H1 (cell line): ENCODE data around the gene SPINK14. TPM values are rescaled to one million over a fixed set of nuclear protein-coding genes. Genes with fewer than 3 reads are reported as not detected.

Experiments
- CTCF ChIA-PET: fragments of 300-600 bp; sonication (Branson Sonifier 250); formaldehyde crosslinking; loops from one replicate; lab custom pipeline; 2021; ENCODE audit not compliant: partially characterized antibody; lab: Charles Lee
- POLR2A ChIA-PET: fragments of 300-600 bp; sonication (Branson Sonifier 250); formaldehyde crosslinking; loops from one replicate; lab custom pipeline; 2021; ENCODE audit warnings: inconsistent platforms; ENCODE audit not compliant: partially characterized antibody; lab: Charles Lee
- DNase-seq, 2 experiments: peaks; one replicate each; pipeline versions ENCODE4 v3.0.0 to v3.0.0-alpha.2; 2010 to 2022; ENCODE audit warnings: low spot score in 2 of 2, low read depth in 1 of 2, mixed read lengths in 1 of 2
- FAIRE-seq: peaks from 2 replicates; lab custom pipeline; 2011; peaks lifted over from hg19 to GRCh38; lab: Jason Lieb, UNC
- H2AFZ ChIP-seq: 2 replicates; pipeline ENCODE4 v1.8.1; 2012; ENCODE audit warnings: low read length, inconsistent platforms
- H2AK5ac ChIP-seq: 2 replicates; pipeline ENCODE4 v1.6.1; 2013; ENCODE audit warnings: low read depth, low read length
- H2BK120ac ChIP-seq: replicated peaks from 2 replicates; pipeline ENCODE3; 2013; ENCODE audit warnings: low read depth, low read length, inconsistent platforms
- H2BK12ac ChIP-seq: 2 replicates; pipeline ENCODE4 v1.6.1; 2013; ENCODE audit warnings: low read depth, low read length
- H2BK15ac ChIP-seq: 2 replicates; pipeline ENCODE4 v1.6.1; 2013; ENCODE audit warnings: low read length
- H2BK20ac ChIP-seq: 2 replicates; pipeline ENCODE4 v1.6.1; 2013; ENCODE audit warnings: low read length
- H2BK5ac ChIP-seq: 2 replicates; pipeline ENCODE4 v1.6.1; 2013; ENCODE audit warnings: low read depth, low read length
- H3K14ac ChIP-seq: 2 replicates; pipeline ENCODE4 v1.6.1; 2013; ENCODE audit warnings: inconsistent platforms; ENCODE audit not compliant: insufficient read length
- H3K18ac ChIP-seq: 2 replicates; pipeline ENCODE4 v1.6.1; 2013; ENCODE audit warnings: low read length; ENCODE audit errors: extremely low read depth
- H3K23ac ChIP-seq: 2 replicates; pipeline ENCODE4 v1.6.1; 2013; ENCODE audit warnings: inconsistent platforms; ENCODE audit not compliant: insufficient read length
- H3K23me2 ChIP-seq: 2 replicates; pipeline ENCODE4 v1.6.1; 2013; ENCODE audit warnings: low read depth, low read length
- H3K27ac ChIP-seq: 2 replicates; pipeline ENCODE4 v1.6.1; 2011; ENCODE audit warnings: low read depth, low read length, inconsistent platforms
- H3K27me3 ChIP-seq, 4 experiments: replicated peaks in 1 of 4; 1 replicate in 1 of 4; 2 replicates in 3 of 4; pipeline versions ENCODE4 v1.6.1 to v1.8.1; 2011 to 2013; ENCODE audit warnings: low read length in 3 of 4, mild to moderate bottlenecking in 3 of 4, inconsistent platforms in 2 of 4, mixed read lengths in 2 of 4, moderate library complexity in 1 of 4; ENCODE audit not compliant: control insufficient read depth in 3 of 4, insufficient read depth in 3 of 4; ENCODE audit errors: extremely low read depth in 1 of 4
- H3K36me3 ChIP-seq, 4 experiments: 2 replicates each; pipeline versions ENCODE4 v1.6.1 to v1.8.1; 2011 to 2013; ENCODE audit warnings: mild to moderate bottlenecking in 4 of 4, low read length in 3 of 4, moderate library complexity in 2 of 4, control low read depth in 1 of 4, inconsistent platforms in 1 of 4; ENCODE audit not compliant: insufficient read depth in 4 of 4, control insufficient read depth in 2 of 4
- H3K4ac ChIP-seq: replicated peaks from 2 replicates; pipeline ENCODE3; 2013; ENCODE audit warnings: low read length, low read depth, mixed read lengths, inconsistent platforms; ENCODE audit not compliant: insufficient read length
- H3K4me1 ChIP-seq, 4 experiments: replicated peaks in 1 of 4; 1 replicate in 1 of 4; 2 replicates in 3 of 4; pipeline versions ENCODE4 v1.6.1 to v1.8.1; 2011 to 2013; ENCODE audit warnings: low read length in 3 of 4, inconsistent platforms in 2 of 4, mixed read lengths in 1 of 4; ENCODE audit not compliant: insufficient read depth in 4 of 4, control insufficient read depth in 3 of 4
- H3K4me2 ChIP-seq, 2 experiments: 2 replicates each; pipeline versions ENCODE4 v1.6.1 to v1.8.1; 2011 to 2013; ENCODE audit warnings: low read depth in 2 of 2, low read length in 2 of 2, control low read depth in 1 of 2, inconsistent platforms in 1 of 2, mild to moderate bottlenecking in 1 of 2; ENCODE audit not compliant: insufficient read depth in 1 of 2
- H3K4me3 ChIP-seq, 4 experiments: fragments of 200-600, 300-600 bp in 1 of 4; sonication (generic), shearing (Covaris generic), sonication (Bioruptor Twin) in 1 of 4; 2 replicates each; pipeline versions ENCODE4 v1.5.1 to v1.8.1; 2011 to 2016; ENCODE audit warnings: low read length in 4 of 4, low read depth in 3 of 4, control low read depth in 2 of 4, inconsistent platforms in 2 of 4, mild to moderate bottlenecking in 2 of 4, mixed read lengths in 1 of 4, moderate library complexity in 1 of 4; ENCODE audit not compliant: insufficient read depth in 2 of 4; ENCODE audit errors: extremely low read depth in 1 of 4
- H3K56ac ChIP-seq: replicated peaks from 2 replicates; pipeline ENCODE3; 2013; ENCODE audit warnings: low read depth, mild to moderate bottlenecking, mixed read lengths, low read length, inconsistent platforms; ENCODE audit not compliant: insufficient read length
- H3K79me1 ChIP-seq: 2 replicates; pipeline ENCODE4 v1.6.1; 2013; ENCODE audit warnings: low read depth, low read length, control low read depth
- H3K79me2 ChIP-seq, 2 experiments: 2 replicates each; pipeline versions ENCODE4 v1.6.1 to v1.8.1; 2012 to 2013; ENCODE audit warnings: low read length in 2 of 2, mild to moderate bottlenecking in 2 of 2, inconsistent platforms in 1 of 2; ENCODE audit not compliant: insufficient read depth in 2 of 2, control insufficient read depth in 1 of 2
- H3K9ac ChIP-seq, 4 experiments: replicated peaks in 1 of 4; 1 replicate in 1 of 4; 2 replicates in 3 of 4; pipeline versions ENCODE4 v1.6.1 to v1.8.1; 2011 to 2013; ENCODE audit warnings: low read depth in 3 of 4, low read length in 3 of 4, control low read depth in 2 of 4, mild to moderate bottlenecking in 2 of 4, moderate library complexity in 2 of 4, inconsistent platforms in 1 of 4; ENCODE audit errors: extremely low read depth in 1 of 4
- H3K9me3 ChIP-seq, 2 experiments: 2 replicates each; pipeline versions ENCODE4 v1.6.1 to v1.8.1; 2012 to 2013; ENCODE audit warnings: mild to moderate bottlenecking in 2 of 2, moderate library complexity in 2 of 2, control low read depth in 1 of 2, inconsistent platforms in 1 of 2, low read depth in 1 of 2, low read length in 1 of 2, mixed read lengths in 1 of 2; ENCODE audit not compliant: insufficient read depth in 2 of 2
- H4K20me1 ChIP-seq, 2 experiments: replicated peaks in 1 of 2; 2 replicates each; pipeline versions ENCODE3 to v1.8.1; 2011 to 2013; ENCODE audit warnings: inconsistent platforms in 2 of 2, low read length in 2 of 2, mild to moderate bottlenecking in 1 of 2; ENCODE audit not compliant: insufficient read depth in 2 of 2, control insufficient read depth in 1 of 2
- H4K5ac ChIP-seq: 2 replicates; pipeline ENCODE4 v1.6.1; 2013; ENCODE audit warnings: low read length, low read depth, mixed read lengths, inconsistent platforms; ENCODE audit not compliant: insufficient read length
- H4K8ac ChIP-seq: 2 replicates; pipeline ENCODE4 v1.8.0; 2013; ENCODE audit warnings: mild to moderate bottlenecking, moderate library complexity, low read length, inconsistent platforms; ENCODE audit not compliant: insufficient read depth; ENCODE audit errors: extremely low read depth
- H4K91ac ChIP-seq: replicated peaks from 2 replicates; pipeline ENCODE3; 2013; ENCODE audit warnings: low read length, mixed read lengths, inconsistent platforms; ENCODE audit not compliant: insufficient read length
- ASH2L ChIP-seq: fragments of 200-600, 300-600 bp; sonication (generic); IDR thresholded peaks from one replicate; pipeline ENCODE4 v1.7.1; 2017; ENCODE audit warnings: low read length
- RAD21 ChIP-seq, 2 experiments: IDR thresholded peaks in 1 of 2; conservative IDR thresholded peaks in 1 of 2; 2 replicates each; pipeline ENCODE4 v1.6.1; 2011; ENCODE audit warnings: low read depth in 2 of 2, low read length in 2 of 2, improper control_type of control experiment in 1 of 2, inconsistent platforms in 1 of 2, mild to moderate bottlenecking in 1 of 2, moderate library complexity in 1 of 2
- RFX5 ChIP-seq: IDR thresholded peaks from 2 replicates; pipeline ENCODE4 v1.6.1; 2011; ENCODE audit warnings: low read depth, low read length, improper control_type of control experiment, borderline replicate concordance
- WGBS, 2 experiments: shearing (Covaris generic) in 1 of 2; methylation state at CpG; one replicate each; pipeline versions ENCODE4 v1.1.6 to v1.1.7; 2013 to 2015; ENCODE audit warnings: low lambda C conversion rate in 2 of 2, mixed read lengths in 2 of 2, inconsistent platforms in 1 of 2, low coverage in 1 of 2, missing lambda C conversion rate in 1 of 2; ENCODE audit not compliant: insufficient replicate concordance in 2 of 2, insufficient coverage in 1 of 2, insufficient read length in 1 of 2; ENCODE audit errors: extremely low coverage in 1 of 2, missing lambda C conversion rate in 1 of 2; 5-methylcytosine and 5-hydroxymethylcytosine counted together
- polyA plus RNA-seq, 7 experiments: library from polyadenylated mRNA; depleted of rRNA in 3 of 7; stranded (reverse) in 5 of 7; unstranded in 2 of 7; fragments of >200 nt in 5 of 7; fragments of 200-250 nt in 2 of 7; gene quantifications; 1 replicate in 5 of 7; 2 replicates in 1 of 7; 4 replicates in 1 of 7; pipeline versions ENCODE4 v1.2.1 to v1.2.3, GENCODE V29; 2011 to 2013; ENCODE audit warnings: missing spikeins in 2 of 7, mixed read lengths in 2 of 7
- total RNA-seq: library from RNA; stranded (reverse); fragmentation: NEBNext Ultra II Directional; extraction: Animal tissue kit (Norgen Biotek cat#: 25700); gene quantifications from 2 replicates; pipeline ENCODE4 v1.2.1, GENCODE V29; 2021
- TF ChIP-seq, protein P1 (sequence below), 3 experiments: IDR thresholded peaks; 1 replicate in 2 of 3; 2 replicates in 1 of 3; pipeline versions ENCODE4 v1.5.1 to v1.6.1; 2011; ENCODE audit warnings: low read length in 3 of 3, mild to moderate bottlenecking in 3 of 3, inconsistent platforms in 2 of 3, low read depth in 1 of 3, moderate library complexity in 1 of 3; ENCODE audit not compliant: insufficient read depth in 1 of 3; ENCODE audit errors: control extremely low read depth in 1 of 3

SPINK14 gene
- total and polyA plus RNA-seq, 2 of the 8 experiments (the other 6 are each of a cell fraction or from before 2014, with no cell fraction given), result not detected

DNA sequence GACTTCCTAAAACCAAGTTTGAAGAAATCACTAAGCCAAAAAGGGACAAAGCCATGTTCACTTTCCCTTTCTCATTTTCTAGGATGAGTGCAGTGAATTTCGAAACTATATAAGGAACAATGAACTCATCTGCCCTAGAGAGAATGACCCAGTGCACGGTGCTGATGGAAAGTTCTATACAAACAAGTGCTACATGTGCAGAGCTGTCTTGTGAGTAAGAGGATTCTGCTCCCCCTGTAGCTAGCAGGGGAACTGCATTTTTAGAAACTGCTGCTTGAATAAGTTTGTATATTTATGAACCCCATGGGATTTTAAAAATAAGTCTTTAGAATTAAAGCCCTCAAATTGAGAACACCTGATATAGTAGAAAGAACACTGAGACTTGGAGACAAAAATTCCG lies 42.7 kb upstream of the SPINK14 start:
- TF ChIP-seq, protein P1, sequence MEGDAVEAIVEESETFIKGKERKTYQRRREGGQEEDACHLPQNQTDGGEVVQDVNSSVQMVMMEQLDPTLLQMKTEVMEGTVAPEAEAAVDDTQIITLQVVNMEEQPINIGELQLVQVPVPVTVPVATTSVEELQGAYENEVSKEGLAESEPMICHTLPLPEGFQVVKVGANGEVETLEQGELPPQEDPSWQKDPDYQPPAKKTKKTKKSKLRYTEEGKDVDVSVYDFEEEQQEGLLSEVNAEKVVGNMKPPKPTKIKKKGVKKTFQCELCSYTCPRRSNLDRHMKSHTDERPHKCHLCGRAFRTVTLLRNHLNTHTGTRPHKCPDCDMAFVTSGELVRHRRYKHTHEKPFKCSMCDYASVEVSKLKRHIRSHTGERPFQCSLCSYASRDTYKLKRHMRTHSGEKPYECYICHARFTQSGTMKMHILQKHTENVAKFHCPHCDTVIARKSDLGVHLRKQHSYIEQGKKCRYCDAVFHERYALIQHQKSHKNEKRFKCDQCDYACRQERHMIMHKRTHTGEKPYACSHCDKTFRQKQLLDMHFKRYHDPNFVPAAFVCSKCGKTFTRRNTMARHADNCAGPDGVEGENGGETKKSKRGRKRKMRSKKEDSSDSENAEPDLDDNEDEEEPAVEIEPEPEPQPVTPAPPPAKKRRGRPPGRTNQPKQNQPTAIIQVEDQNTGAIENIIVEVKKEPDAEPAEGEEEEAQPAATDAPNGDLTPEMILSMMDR (IDR thresholded peaks at IDR 0.05; ENCODE audit: control extremely low read depth in 1 of 3, insufficient read depth in 1 of 3, low read depth in 1 of 3, low read length in 3 of 3), result peak in 1 of 3 experiments; percentile 28; a peak in 1 of 4 replicates
- TF ChIP-seq ASH2L, result no peak
- TF ChIP-seq RAD21 (IDR thresholded peaks at IDR 0.05 in 1 of 2, conservative IDR thresholded peaks at IDR 0.05 in 1 of 2; ENCODE audit: low read depth in 2 of 2, low read length in 2 of 2), result 0 out of 4 replicates have a peak, but pooled peaks of 1 of the 2 experiments have one; percentile 5
- TF ChIP-seq RFX5, result no peak
- no peaks in the 10 kb centered on the region for H3K23me2 ChIP-seq
- H3K27ac ChIP-seq, result no peak overlapping the region
- H3K4me3 ChIP-seq, result no peak overlapping the region
- no peaks in the 10 kb centered on the region for H3K79me2 ChIP-seq
- H2AFZ ChIP-seq, result no peak overlapping the region
- H3K18ac ChIP-seq, result no peak overlapping the region
- no peaks in the 10 kb centered on the region for H3K4me1 ChIP-seq
- FAIRE-seq, result peak; percentile 48
- no peak overlapping the region for H4K5ac ChIP-seq
- no peak overlapping the region for H3K4ac ChIP-seq
- H3K9ac ChIP-seq, result no peak overlapping the region
- H2AK5ac ChIP-seq, result no peak overlapping the region
- no peak overlapping the region for H3K4me2 ChIP-seq
- WGBS, 2 experiments, result 92% methylated on average over 3 of the region's 3 CpGs; no CpG with 5 or more reads in 1 of the 2 experiments
- H3K23ac ChIP-seq, result no peak overlapping the region
- CTCF ChIA-PET, result interaction anchor here (0.5 to 3.5 kb wide), 9 partner anchors 11 to 605 kb away, joined by 3 to 19 read pairs (median 5); no protein-coding TSS in a partner anchor
- H4K91ac ChIP-seq, result no peak overlapping the region
- H4K20me1 ChIP-seq, result no peaks in the 10 kb centered on the region
- H3K27me3 ChIP-seq, result no peaks in the 10 kb centered on the region
- no peak overlapping the region for H2BK15ac ChIP-seq
- POLR2A ChIA-PET, result no interaction called here
- H3K79me1 ChIP-seq, result no peaks in the 10 kb centered on the region
- H2BK20ac ChIP-seq, result no peak overlapping the region
- no peak for DNase-seq
- H3K14ac ChIP-seq, result no peak overlapping the region
- no peaks in the 10 kb centered on the region for H3K9me3 ChIP-seq
- no peak overlapping the region for H3K56ac ChIP-seq
- H2BK120ac ChIP-seq, result no peak overlapping the region
- no peak overlapping the region for H2BK5ac ChIP-seq
- no peak overlapping the region for H4K8ac ChIP-seq
- H2BK12ac ChIP-seq, result no peak overlapping the region
- H3K36me3 ChIP-seq, result peaks cover 0 to 12% (median under 1%) of the 10 kb centered on the region in 4 experiments; a peak in 1 of 8 replicates
